ENCODE measurements around the gene LDLRAD4. TPM values are rescaled to one million over a fixed set of nuclear protein-coding genes. Genes with fewer than 3 reads are reported as not detected.

The LDLRAD4 gene
- total and polyA plus RNA-seq, 9 of the 15 experiments (the other 6 are each of a cell fraction or from before 2014, with no cell fraction given), result 0.01 TPM; not detected in 8

- no peak overlapping the region for H3K4me2 ChIP-seq (ENCODE audit: insufficient read depth, low read length)
- H3K36me3 ChIP-seq (ENCODE audit: control insufficient read depth, insufficient read depth, low read length), result no peaks in the 10 kb centered on the region
- no peak overlapping the region for H3K9ac ChIP-seq (ENCODE audit: insufficient read depth in 1 of 2, low read depth in 2 of 2, low read length in 2 of 2)
- H4K20me1 ChIP-seq (replicated peaks; ENCODE audit: control insufficient read depth, insufficient read depth, low read length), result no peaks in the 10 kb centered on the region; the same call in none of the 2 replicates
- no peak overlapping the region for H2AFZ ChIP-seq (ENCODE audit: low read depth, low read length)
- DNase-seq (ENCODE audit: extremely low read depth in 1 of 4, low spot score in 3 of 4), result no peak
- peaks cover 34 to 69% of the 10 kb centered on the region in 2 experiments; a peak in 4 of 5 replicates for H3K27me3 ChIP-seq (ENCODE audit: control insufficient read depth in 2 of 2, insufficient read depth in 2 of 2, low read length in 2 of 2)
- intact Hi-C loops (cut with micrococcal nuclease) (no loop called here), in situ Hi-C loops (cut with MboI) (no loop called here)
- H3K9me1 ChIP-seq (ENCODE audit: control insufficient read depth, insufficient read depth, low read length), result no peaks in the 10 kb centered on the region
- BruUV-seq (replicated peaks), result no TSS peak
- H3K9me3 ChIP-seq (replicated peaks; ENCODE audit: control insufficient read depth, insufficient read depth, low read depth, low read length), result no peaks in the 10 kb centered on the region
- H3K27ac ChIP-seq (ENCODE audit: extremely low read depth, low read depth, low read length), result no peak overlapping the region
- 4% methylated on average over 8 of the region's 8 CpGs for WGBS (ENCODE audit: insufficient coverage, low coverage, missing lambda C conversion rate)
- H3K4me3 ChIP-seq, result no peak overlapping the region
- POLR2A ChIA-PET, result no interaction called here
- TF ChIP-seq GABPB2 (CRISPR knock-in tag; conservative IDR thresholded peaks at IDR 0.05) (no peak), ZFP1 (CRISPR knock-in tag; IDR thresholded peaks at IDR 0.05) (no peak), RAD21 (CRISPR knock-in tag; conservative IDR thresholded peaks at IDR 0.05 in 1 of 2, IDR thresholded peaks at IDR 0.05 in 1 of 2) (no peak), HCFC1 (IDR thresholded peaks at IDR 0.05; ENCODE audit: low read depth, low read length) (no peak), ZNF583 (CRISPR knock-in tag; IDR thresholded peaks at IDR 0.05) (no peak), KAT7 (CRISPR knock-in tag; IDR thresholded peaks at IDR 0.05; ENCODE audit: borderline replicate concordance) (no peak), PRMT5 (CRISPR knock-in tag; IDR thresholded peaks at IDR 0.05) (no peak), VEZF1 (CRISPR knock-in tag; IDR thresholded peaks at IDR 0.05) (no peak), TAF15 (IDR thresholded peaks at IDR 0.05; ENCODE audit: low read depth, low read length) (no peak), TEAD4 (IDR thresholded peaks at IDR 0.05; ENCODE audit: low read length) (no peak), TEAD4 (CRISPR knock-in tag; IDR thresholded peaks at IDR 0.05; ENCODE audit: borderline replicate concordance) (no peak), PHF21A (IDR thresholded peaks at IDR 0.05; ENCODE audit: borderline replicate concordance, low read depth) (no peak)
- FAIRE-seq, result no peak
- H3K4me1 ChIP-seq (replicated peaks in 1 of 2; ENCODE audit: control insufficient read depth in 2 of 2, insufficient read depth in 2 of 2, low read length in 2 of 2), result no peaks in the 10 kb centered on the region; a peak in 1 of 5 replicates
- no peaks in the 10 kb centered on the region for H3K79me2 ChIP-seq (ENCODE audit: control insufficient read depth, insufficient read depth, low read length)
- no peak for ATAC-seq
- CTCF ChIA-PET (ENCODE audit: low intra/inter-chr PET ratio), result no interaction called here
Observed at GRCh38 chr18:13625843-13626543, 407.4 kb downstream of the LDLRAD4 start.

Data from K562 (cell line).